Body of pancreas (tissue), 4 donors: Measurements from ENCODE around the gene ANKRD11.

Experiments
- POLR2A ChIP-seq, 3 donors: fragments of 450-650 bp; IDR thresholded peaks; one replicate each; pipeline ENCODE4 v1.6.1; 2016; ENCODE audit warnings: antibody characterized with exemption in 3 of 3, mild to moderate bottlenecking in 2 of 3
- TF ChIP-seq, protein P1 (sequence below), 7 experiments: fragments of 450-650 bp in 4 of 7; fragments of 200-600 bp in 3 of 7; sonication (generic) in 3 of 7; IDR thresholded peaks; one replicate each; pipeline ENCODE4 v1.5.1; 2016 to 2019; ENCODE audit warnings: antibody characterized with exemption in 7 of 7

- TF ChIP-seq, protein P1, sequence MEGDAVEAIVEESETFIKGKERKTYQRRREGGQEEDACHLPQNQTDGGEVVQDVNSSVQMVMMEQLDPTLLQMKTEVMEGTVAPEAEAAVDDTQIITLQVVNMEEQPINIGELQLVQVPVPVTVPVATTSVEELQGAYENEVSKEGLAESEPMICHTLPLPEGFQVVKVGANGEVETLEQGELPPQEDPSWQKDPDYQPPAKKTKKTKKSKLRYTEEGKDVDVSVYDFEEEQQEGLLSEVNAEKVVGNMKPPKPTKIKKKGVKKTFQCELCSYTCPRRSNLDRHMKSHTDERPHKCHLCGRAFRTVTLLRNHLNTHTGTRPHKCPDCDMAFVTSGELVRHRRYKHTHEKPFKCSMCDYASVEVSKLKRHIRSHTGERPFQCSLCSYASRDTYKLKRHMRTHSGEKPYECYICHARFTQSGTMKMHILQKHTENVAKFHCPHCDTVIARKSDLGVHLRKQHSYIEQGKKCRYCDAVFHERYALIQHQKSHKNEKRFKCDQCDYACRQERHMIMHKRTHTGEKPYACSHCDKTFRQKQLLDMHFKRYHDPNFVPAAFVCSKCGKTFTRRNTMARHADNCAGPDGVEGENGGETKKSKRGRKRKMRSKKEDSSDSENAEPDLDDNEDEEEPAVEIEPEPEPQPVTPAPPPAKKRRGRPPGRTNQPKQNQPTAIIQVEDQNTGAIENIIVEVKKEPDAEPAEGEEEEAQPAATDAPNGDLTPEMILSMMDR (IDR thresholded peaks at IDR 0.05): no peak
- no peak for TF ChIP-seq POLR2A (IDR thresholded peaks at IDR 0.05)
Observed at GRCh38 chr16:89536886-89537548, 46.7 kb upstream of the ANKRD11 start.
